Measurements from ENCODE around the gene C6orf136. TPM values are rescaled to one million over a fixed set of nuclear protein-coding genes. Genes with fewer than 3 reads are reported as not detected.
A peak's percentile ranks its signal among the peaks of the same experiment; 100 is the strongest.

The C6orf136 gene
- total and polyA plus RNA-seq, 9 of the 15 experiments (the other 6 are each of a cell fraction or from before 2014, with no cell fraction given) = 14.1 to 63.1 (median 18.4) TPM

- no peak for TF ChIP-seq NKRF (IDR thresholded peaks at IDR 0.05; ENCODE audit: borderline replicate concordance)
- TF ChIP-seq NFRKB (IDR thresholded peaks at IDR 0.05; ENCODE audit: low read depth) = no peak
- no peak for TF ChIP-seq MTA2 (IDR thresholded peaks at IDR 0.05; ENCODE audit: low read depth)
- no peak for TF ChIP-seq STAT6 (CRISPR knock-in tag; IDR thresholded peaks at IDR 0.05)
- no peak for TF ChIP-seq CCNT2 (IDR thresholded peaks at IDR 0.05; ENCODE audit: borderline replicate concordance, extremely low read depth, insufficient read length, low read depth, low read length)
- TF ChIP-seq ZC3H4 (CRISPR knock-in tag; IDR thresholded peaks at IDR 0.05; ENCODE audit: borderline replicate concordance) = no peak
- TF ChIP-seq E2F4 (CRISPR knock-in tag; IDR thresholded peaks at IDR 0.05; ENCODE audit: low read depth) = no peak
- no peak for TF ChIP-seq SAFB2 (IDR thresholded peaks at IDR 0.05; ENCODE audit: borderline replicate concordance, low read depth, low read length, severe bottlenecking)
- TF ChIP-seq ZNF518B (CRISPR knock-in tag; IDR thresholded peaks at IDR 0.05) = no peak
- 0 out of 2 replicates have a peak, but pooled peaks have one; percentile 39 for TF ChIP-seq ARID4B (CRISPR knock-in tag; IDR thresholded peaks at IDR 0.05)
Observed at GRCh38 chr6:30678964-30679726, 32.2 kb downstream of the C6orf136 start (continued).

Measured in K562 (cell line).